Measurements from ENCODE around the gene IL17RA.
"Not testable (repeated sequence)": the region's sequence is repeated elsewhere in the genome, so short reads cannot be mapped to it uniquely, and the experiment has no call there.

The IL17RA gene

DNA sequence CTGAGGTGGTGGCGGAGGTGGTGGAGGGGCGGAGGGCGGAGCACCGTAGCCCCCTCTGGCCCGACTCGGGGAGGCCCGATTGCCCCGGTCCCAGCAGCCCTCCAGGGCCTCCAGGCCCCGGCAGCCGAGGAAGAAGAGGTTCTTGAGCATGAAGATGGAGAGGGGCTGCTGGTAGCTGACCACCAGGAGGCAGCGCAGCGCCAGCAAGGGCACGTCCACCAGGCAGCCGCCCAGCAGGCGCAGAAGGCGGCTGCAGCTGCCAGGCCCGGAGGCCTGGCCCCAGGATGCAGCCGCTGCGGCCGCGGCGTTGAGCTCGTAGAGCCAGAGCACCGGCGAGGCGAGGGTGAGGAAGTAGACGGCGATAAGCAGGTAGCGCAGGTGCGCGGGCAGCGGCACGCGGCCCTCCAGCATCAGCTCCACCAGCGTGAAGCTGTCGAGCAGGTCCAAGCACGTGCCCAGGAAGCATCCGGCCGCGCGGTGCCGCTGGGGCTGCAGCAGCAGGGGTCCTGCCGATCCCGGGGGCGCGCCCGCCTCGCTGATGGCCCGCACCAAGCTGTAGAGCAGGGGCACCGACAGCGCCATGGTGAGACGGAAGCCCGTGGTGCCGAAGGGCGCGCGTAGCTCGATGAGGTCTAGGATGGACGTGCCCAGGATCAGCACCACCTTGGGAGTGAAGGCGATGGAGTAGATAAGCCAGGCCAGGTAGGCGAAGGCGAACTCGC, 34.8 kb downstream of the IL17RA start:
- no peak overlapping the region for H3K4me3 ChIP-seq (ENCODE audit: low read depth, low read length)

DNA sequence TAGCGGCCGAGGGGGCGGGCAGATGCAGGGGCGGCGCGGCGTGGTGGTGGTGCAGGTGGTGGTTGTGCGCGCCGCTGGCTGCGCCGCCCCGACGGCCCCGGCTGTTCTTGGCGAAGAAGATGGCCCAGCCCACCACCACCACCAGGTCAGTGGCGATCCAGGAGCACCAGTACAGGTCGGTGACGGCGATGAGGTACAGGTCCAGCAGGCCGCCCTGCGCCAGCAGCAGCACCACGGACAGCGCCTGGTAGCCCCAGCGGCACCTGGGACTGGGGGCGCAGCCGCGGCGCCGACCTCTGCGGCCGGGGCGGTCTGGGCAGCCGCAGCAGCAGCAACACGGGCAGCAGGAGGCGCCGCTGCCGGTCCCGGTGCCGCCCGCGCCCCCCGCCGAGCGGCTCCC, 35.5 kb downstream of the IL17RA start:
- H3K4me3 ChIP-seq (ENCODE audit: low read depth, low read length), result peak overlapping the region; percentile 10

DNA sequence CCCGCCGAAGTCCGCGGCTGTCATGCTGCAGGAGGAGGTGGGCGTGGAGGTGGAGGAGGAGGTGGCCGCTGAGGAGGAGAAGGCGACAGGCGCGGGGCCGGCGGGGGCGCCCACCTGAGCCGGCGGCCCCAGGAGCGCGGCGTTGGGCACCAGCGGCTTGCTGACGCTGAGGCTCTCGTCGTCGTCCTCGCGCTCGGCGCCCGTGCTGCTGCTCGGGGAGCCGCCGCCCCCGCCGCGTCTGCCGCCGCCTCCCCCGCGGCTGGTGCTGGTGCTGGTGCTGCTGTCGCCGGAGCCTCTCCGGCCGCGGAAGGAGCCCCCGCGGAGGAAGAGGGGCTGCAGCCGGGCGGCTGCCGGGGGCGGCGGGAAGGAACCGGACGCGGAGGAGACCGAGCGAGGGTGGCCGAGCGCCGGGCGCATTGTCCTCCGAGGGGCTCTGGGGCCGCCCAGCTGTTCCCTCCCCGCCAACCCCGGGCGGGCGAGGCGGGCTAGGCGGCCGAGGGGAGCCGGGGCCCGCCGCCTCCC, 36.0 kb downstream of the IL17RA start:
- peak overlapping the region; percentile 45 for H3K4me3 ChIP-seq (ENCODE audit: low read depth, low read length)

DNA sequence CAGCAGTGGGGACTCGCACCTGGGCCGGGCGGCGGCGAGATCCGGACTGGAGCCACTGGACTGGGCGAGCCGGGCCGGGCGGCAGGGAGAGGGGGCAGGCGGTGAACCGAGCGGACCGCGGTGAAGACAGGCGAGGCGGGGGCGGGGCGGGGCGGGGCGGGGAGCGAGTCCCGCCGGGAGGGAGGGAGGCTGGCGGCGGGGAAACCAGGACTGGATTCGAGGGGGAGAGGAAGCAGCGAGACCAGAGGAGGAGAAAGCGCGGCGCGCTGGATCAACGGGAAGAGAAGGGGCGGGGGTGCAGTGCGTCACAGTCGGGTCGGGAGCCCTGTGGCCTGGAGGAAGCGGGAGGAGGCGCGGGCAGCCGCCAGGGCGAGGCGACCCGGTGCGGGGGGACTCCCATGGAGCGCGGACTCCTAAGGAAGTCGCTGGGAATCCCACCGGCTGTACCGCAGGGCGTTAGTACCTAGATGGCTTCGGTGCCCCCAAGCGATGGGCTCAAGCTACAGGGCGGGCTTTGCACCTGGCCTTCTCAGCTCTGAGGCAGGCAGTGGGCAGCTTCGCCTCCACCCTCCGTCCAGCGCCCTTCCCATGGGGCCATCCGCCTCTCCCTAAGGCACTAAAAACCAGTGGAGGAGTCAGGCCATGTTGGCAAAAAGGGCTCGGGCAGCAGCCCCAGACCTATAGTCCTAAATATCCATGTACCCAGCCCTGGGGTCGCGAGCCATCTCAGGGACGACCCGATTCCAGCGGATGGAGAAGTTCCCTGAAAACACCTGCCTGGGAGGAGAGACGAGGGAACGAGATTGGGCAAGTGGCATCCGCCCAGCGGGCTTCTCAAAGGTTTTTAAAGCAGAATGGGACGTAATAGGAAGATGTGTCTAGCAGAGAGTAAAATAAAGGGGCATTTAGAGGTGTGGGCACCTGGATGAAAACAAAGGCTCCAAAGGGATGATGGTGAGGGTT, 36.7 kb downstream of the IL17RA start, which contains the start of gene TMEM121B:
Gene TMEM121B, minus strand, starts transcription at position 128 of the 963 bp plus-strand sequence. CDS start 233 bp downstream, outside the sequence.
- H3K4me3 ChIP-seq (ENCODE audit: low read depth, low read length), result peak within 1 kb of the TSS; percentile 65

DNA sequence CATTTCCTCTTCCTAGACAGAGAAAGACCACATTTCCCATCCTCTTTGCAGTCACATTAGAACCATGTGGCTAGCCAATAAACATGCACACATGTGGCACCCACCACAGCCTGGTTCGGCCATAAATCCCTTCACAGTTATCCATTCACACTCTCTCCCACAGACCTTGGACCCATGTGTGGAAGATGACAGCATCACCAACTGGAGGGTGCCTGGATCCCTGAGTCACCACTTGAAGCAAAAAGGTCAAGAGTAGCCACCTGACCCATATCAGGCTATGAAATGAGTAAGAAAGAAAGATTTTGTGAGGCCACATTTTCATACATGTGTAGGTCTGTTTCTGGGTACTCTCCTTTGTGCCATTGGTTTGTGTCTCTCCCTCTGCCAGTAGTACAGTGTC, 45.4 kb downstream of the IL17RA start:
- no peak overlapping the region for H3K4me3 ChIP-seq (ENCODE audit: low read depth, low read length)

DNA sequence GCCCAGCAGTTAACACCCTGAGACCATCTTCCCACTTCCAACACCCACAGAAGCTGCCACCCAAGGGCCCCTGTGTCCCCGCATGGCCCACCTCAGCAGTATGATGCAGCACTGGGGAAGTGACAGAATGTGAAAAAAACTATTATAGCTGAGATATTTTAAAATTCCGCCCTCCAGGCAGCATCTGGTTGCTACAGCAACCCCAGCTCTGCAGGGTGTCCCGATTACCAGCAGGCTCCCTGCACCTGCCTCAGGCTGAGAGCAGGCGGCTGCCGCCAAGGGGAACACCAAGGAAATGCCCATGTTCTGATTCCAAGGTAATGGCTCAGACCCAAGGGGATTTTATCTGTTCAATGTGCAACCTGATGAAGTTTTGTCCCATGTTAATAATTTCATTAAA, 46.9 kb downstream of the IL17RA start:
- H3K4me3 ChIP-seq (ENCODE audit: low read depth, low read length), result no peak overlapping the region

DNA sequence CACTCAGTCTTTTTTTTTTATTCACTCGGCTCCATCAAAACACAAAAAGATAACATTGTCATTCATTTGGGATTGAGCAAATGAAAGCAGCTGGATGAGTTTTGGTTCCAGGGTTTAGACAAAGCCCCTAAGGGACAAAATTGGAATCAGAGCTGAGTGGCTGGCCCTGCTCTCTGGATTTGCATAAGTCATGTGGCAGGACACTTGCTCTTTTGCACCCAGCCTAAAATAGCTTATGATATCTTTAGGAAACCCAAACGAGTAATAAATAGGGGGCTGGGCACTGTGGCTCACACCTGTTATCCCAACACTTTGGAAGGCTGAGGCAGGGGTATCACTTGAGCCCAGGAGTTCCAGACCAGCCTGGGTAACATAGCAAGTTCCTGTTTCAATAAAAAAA, 47.3 kb downstream of the IL17RA start:
- H3K4me3 ChIP-seq (ENCODE audit: low read depth, low read length), result no peak overlapping the region

DNA sequence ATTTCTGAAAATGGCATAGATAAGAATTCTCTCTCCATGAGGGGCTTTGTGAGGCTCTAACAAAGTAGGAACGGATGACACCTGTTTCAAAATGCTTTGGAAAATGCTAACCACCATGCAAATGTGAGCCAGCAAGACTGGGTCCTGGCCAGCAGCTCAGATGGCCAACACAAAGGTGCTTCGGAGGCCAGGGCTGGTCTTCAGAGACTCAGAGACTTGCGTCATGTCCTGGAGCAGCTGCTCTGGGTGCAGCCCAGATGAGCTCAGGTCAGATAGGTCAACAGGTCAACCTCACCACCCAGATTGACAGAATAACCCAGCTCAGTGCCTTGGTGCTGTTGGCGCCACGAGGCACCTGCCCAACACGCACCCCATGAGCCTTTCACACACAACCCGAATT, 48.3 kb downstream of the IL17RA start:
- no peak overlapping the region for H3K4me3 ChIP-seq (ENCODE audit: low read depth, low read length)

DNA sequence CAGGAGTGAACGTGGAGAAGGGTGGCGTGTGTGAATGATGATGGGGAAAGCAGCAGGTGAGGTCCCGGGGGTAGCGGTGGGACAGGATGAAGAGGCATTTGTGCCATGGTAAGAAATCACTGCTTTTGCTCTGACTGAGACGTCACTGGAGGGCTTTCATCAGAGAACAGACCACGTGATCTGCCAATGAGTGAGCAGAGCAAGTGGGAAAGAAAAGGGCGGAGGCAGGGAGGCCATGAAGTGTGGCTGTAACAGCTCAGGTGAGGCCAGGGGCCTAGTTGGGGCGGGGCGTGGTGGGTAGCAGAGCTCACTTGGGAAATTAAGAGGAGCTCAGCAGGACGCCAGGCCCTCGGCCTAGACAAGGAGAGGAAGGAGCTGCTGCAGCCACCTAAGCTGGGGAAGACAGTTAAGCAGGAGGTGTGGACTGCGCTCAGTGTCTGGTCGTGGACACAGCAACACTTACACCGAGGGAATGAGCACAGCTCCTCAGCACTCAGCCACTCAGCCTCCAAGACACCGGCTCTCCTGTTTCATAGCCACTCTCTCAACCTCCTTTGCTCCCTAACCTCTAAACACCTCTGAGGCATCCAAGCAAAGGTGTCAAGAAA, 50.5 kb downstream of the IL17RA start:
- H3K4me3 ChIP-seq (ENCODE audit: low read depth, low read length), result no peak overlapping the region

DNA sequence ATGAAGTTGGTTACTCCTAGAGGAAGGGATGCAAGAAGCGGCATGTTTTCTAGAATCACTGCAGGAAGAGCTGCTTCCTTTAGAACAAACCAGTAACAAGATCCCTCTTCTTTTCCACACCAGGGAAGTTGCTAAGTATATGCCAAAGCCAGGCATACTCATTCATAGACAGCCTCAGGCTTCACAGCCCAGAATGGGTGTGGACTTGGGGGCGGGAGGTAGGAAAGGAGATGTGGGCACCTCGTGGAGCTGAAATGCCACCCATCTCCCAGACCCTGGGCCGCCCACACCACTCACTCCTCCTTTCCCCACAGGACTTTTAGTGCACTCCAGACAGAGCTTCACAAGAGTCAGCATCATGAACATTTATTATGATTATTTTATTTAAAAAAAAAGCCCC, 52.4 kb downstream of the IL17RA start:
- H3K4me3 ChIP-seq (ENCODE audit: low read depth, low read length), result no peak overlapping the region

DNA sequence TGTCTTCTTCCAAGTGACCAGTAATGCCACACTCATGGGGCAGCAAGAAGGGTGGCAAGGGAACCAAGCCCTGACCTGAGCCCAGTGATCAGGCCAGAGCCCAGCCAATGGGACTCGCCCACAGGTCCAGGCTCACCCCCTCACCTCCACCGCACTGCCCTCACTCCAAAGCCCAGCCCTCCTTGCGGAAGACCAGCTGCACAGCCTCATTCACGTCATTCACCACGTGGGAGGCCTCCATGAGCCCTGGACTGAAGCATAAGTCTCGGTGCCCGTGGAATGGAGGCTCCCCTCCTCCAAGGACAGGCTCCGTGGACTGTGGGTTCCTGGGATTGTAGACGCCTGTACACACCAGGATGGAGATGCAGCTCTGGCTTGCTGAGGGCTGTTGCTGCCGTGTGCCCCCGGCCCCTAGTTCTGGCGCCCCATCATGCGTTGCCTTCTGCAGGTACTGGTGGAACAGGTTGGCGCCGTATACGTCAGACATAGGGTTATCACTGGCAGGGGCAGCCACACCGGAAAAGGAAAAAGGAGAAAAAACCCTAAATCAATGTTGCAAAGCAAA, 53.1 kb downstream of the IL17RA start:
- no peak overlapping the region for H3K4me3 ChIP-seq (ENCODE audit: low read depth, low read length)

DNA sequence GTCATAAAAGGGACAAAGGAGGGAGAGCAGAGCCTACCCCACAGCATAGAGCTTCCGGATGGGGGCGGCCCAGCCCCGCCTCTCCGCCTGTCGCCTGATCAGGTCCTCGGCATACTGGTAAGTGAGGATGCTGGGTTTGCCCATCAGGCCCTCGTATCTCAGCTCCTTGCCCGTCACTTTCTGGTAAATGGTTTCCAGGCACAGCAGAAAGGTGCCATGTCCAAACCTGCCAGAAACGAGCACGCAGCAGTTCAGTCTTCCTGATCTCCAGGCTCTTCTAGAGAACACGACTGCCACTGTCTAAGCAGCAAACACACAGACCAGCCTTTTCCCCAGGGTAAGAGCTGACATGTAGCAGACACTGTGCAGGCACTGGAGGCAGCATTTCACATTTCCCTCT, 53.7 kb downstream of the IL17RA start:
- no peak overlapping the region for H3K4me3 ChIP-seq (ENCODE audit: low read depth, low read length)

DNA sequence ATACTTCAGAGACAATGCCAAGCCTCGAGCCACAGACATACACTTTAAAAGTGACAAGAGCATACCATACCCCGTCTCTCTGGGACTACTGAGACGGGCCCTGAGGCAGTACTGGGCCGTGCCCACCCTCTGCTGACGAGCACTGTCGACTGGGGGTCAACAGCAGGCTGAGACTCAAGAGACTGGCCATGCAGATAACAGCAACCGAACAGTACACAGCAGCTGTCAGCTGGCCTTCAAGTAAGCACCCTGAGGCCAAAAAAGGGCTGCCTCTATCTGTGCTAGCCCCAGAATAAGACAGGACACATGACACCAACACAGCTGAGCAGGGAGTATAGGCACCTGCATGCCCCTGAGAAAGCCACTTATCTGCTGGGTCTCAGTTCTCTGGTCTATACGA, 55.2 kb downstream of the IL17RA start:
- H3K4me3 ChIP-seq (ENCODE audit: low read depth, low read length), result no peak overlapping the region

DNA sequence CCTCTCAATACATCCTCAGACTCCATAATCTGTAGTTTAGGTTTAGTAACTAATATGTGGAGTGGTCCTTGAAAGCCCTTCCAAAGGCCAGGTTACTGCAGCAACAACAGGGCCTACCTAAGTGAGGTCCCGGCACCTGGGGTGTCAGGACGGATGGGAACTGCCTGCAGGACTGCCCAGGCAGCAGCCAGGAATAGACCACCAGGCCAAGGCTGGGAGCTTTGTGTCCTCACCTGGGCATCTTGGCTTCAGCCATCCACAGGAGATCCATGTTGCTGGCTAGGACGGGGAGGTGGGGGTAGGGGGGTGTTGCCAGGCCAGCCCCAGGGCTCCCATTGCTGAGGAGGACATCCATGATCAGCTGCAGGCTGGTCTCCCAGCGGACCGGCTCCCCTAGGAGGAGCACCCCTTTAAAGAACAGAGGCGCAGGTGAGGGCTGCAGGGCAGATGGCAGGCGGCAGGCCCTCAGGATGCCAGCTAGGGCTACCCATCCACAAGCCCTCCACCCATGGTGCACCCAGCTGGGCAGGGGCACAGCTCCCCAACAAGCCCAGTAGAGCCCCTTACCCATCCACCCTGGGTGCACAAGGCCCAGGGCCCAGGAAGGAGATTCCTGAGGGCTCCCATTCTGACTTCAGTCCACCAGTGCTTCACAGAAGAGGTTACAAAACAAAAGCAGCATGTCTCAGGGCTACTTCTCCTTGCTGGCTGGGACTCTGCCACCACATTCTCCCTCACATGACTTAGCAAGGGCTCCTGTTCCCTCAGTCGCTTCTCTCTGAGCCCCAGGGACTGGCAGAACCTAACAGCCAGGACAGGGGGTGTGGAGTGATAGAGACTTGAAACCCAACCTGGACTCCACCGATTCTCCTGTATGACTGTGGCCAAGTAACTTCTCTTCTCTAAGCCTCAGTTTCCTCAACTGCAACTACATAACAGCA, 56.3 kb downstream of the IL17RA start:
- no peak overlapping the region for H3K4me3 ChIP-seq (ENCODE audit: low read depth, low read length)

DNA sequence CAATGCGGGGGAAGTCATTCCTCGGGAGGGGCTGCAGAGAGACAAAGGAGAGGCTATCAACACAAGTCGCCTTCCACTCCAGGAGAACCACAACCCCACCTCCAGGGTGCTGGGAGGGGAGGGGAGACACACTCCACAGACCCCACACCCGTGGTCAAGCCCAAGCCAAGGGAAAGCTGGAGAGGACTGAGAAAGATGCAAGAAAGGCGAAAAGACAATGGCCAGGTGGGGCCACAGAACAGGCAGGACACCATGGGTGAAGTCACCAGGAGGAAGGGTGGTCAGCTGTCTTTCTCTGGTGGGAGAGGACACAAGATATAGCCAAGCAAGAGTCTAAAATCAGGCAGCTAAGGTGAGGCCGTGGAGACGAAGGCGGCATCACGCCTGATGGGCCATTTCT, 58.3 kb downstream of the IL17RA start:
- H3K4me3 ChIP-seq (ENCODE audit: low read depth, low read length), result no peak overlapping the region

DNA sequence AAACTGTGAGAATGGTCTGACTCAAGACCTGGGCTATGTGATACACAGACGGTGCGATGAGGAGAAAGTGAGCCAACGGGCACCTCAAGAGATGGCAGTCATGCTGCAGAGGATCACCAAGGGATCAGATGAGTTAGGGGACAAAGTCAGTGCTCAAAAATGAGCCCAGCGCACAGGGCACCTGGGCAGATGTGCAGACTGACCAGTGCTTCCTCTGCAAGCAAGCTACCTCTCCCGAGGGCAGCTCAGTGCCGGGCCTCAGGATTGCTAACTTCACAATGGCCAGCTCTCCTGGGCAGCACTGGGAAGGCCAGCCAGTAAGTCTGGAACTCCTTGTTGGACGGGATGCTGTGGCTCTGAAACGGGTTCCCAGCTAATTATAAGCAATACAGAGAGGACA, 59.0 kb downstream of the IL17RA start:
- H3K4me3 ChIP-seq (ENCODE audit: low read depth, low read length), result no peak overlapping the region

DNA sequence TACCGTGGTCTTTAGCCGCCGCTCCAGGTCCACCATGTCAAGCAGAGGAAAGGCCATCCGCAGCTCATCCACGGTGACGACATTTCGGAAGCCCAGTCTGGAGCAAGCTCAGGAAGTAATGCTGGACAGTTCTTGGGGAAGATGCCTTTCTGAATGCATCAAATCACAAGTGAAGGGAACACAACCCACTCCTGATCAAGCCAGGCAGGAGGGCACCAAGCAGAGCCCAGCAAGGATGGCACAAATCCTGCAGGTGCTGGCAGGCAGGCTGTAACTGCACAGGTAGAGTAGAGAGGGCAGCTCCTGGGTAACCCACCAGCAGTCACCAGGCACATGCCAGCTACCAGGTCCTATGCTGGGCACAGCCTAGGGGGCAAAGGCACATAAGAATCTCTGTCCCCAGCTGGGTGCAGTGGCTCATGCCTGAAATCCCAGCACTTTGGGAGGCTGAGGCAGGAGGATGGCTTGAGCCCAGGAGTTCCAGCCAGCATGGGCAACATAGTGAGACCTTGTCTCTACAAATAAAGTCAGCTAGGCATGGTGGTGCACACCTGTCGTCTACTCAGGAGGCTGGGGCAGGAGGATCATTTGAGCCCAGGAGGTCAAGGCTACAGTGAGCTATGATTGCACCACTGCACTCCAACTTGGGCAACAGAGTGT, 60.4 kb downstream of the IL17RA start:
- no peak overlapping the region for H3K4me3 ChIP-seq (ENCODE audit: low read depth, low read length)

DNA sequence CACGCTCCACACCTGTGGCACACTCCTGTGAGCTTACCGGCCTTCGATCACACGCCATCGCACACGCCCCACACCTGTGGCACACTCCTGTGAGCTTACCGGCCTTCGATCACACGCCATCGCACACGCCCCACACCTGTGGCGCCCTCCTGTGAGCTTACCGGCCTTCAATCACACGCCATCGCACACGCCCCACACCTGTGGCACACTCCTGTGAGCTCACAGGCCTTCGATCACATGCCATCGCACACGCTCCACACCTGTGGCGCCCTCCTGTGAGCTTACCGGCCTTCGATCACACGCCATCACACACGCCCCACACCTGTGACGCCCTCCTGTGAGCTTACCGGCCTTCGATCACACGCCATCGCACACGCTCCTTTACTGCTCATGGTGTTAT, 62.7 kb downstream of the IL17RA start:
- not testable (repeated sequence) for H3K4me3 ChIP-seq (ENCODE audit: low read depth, low read length)

DNA sequence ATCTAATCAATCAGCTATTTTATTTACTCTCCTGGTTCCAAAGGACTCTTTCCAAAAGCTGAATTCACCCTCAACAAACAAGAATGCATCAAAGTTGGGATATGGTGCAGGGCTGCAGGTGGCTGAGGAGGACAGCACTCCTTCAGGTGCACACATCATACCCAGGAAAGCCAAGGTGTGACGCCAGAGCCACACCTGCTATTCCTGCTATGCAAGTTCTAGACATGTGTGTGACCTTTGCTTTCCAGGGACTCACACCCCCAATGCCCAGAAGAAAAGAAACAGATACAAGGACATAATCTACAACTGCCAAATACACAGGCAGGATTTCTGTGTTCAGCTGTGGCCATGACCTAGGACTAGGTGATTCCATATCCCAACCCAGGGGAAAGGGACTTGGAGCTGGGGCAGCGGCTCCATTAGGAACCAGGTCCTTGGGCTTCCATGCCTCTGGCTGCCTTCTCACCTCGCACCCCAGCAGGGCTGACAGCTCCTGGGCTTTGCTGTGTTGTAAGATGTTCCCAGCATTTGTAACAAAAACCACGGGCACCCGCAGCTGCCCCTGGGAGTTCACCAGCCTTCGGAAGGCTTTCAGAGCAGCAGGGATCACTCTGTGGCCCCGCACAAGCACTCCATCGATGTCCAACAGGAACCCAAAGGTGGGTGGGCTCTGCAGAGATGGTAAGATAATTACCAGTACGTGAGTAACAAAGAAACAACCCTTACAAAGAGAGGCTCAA, 64.4 kb downstream of the IL17RA start:
- H3K4me3 ChIP-seq (ENCODE audit: low read depth, low read length), result no peak overlapping the region
